H1 (cell line): ENCODE measurements around the gene SPOCK3. TPM values are rescaled to one million over a fixed set of nuclear protein-coding genes. Genes with fewer than 3 reads are reported as not detected.

Experiments
- CTCF ChIA-PET: fragments of 300-600 bp; sonication (Branson Sonifier 250); formaldehyde crosslinking; loops from one replicate; lab custom pipeline; 2021; ENCODE audit not compliant: partially characterized antibody; lab: Charles Lee
- POLR2A ChIA-PET: fragments of 300-600 bp; sonication (Branson Sonifier 250); formaldehyde crosslinking; loops from one replicate; lab custom pipeline; 2021; ENCODE audit warnings: inconsistent platforms; ENCODE audit not compliant: partially characterized antibody; lab: Charles Lee
- DNase-seq, 2 experiments: peaks; one replicate each; pipeline versions ENCODE4 v3.0.0 to v3.0.0-alpha.2; 2010 to 2022; ENCODE audit warnings: low spot score in 2 of 2, low read depth in 1 of 2, mixed read lengths in 1 of 2
- FAIRE-seq: peaks from 2 replicates; lab custom pipeline; 2011; peaks lifted over from hg19 to GRCh38; lab: Jason Lieb, UNC
- H2AFZ ChIP-seq: 2 replicates; pipeline ENCODE4 v1.8.1; 2012; ENCODE audit warnings: low read length, inconsistent platforms
- H2AK5ac ChIP-seq: 2 replicates; pipeline ENCODE4 v1.6.1; 2013; ENCODE audit warnings: low read depth, low read length
- H2BK120ac ChIP-seq: replicated peaks from 2 replicates; pipeline ENCODE3; 2013; ENCODE audit warnings: low read depth, low read length, inconsistent platforms
- H2BK12ac ChIP-seq: 2 replicates; pipeline ENCODE4 v1.6.1; 2013; ENCODE audit warnings: low read depth, low read length
- H2BK15ac ChIP-seq: 2 replicates; pipeline ENCODE4 v1.6.1; 2013; ENCODE audit warnings: low read length
- H2BK20ac ChIP-seq: 2 replicates; pipeline ENCODE4 v1.6.1; 2013; ENCODE audit warnings: low read length
- H2BK5ac ChIP-seq: 2 replicates; pipeline ENCODE4 v1.6.1; 2013; ENCODE audit warnings: low read depth, low read length
- H3K14ac ChIP-seq: 2 replicates; pipeline ENCODE4 v1.6.1; 2013; ENCODE audit warnings: inconsistent platforms; ENCODE audit not compliant: insufficient read length
- H3K18ac ChIP-seq: 2 replicates; pipeline ENCODE4 v1.6.1; 2013; ENCODE audit warnings: low read length; ENCODE audit errors: extremely low read depth
- H3K23ac ChIP-seq: 2 replicates; pipeline ENCODE4 v1.6.1; 2013; ENCODE audit warnings: inconsistent platforms; ENCODE audit not compliant: insufficient read length
- H3K23me2 ChIP-seq: 2 replicates; pipeline ENCODE4 v1.6.1; 2013; ENCODE audit warnings: low read depth, low read length
- H3K27ac ChIP-seq: 2 replicates; pipeline ENCODE4 v1.6.1; 2011; ENCODE audit warnings: low read depth, low read length, inconsistent platforms
- H3K27me3 ChIP-seq, 4 experiments: replicated peaks in 1 of 4; 1 replicate in 1 of 4; 2 replicates in 3 of 4; pipeline versions ENCODE4 v1.6.1 to v1.8.1; 2011 to 2013; ENCODE audit warnings: low read length in 3 of 4, mild to moderate bottlenecking in 3 of 4, inconsistent platforms in 2 of 4, mixed read lengths in 2 of 4, moderate library complexity in 1 of 4; ENCODE audit not compliant: control insufficient read depth in 3 of 4, insufficient read depth in 3 of 4; ENCODE audit errors: extremely low read depth in 1 of 4
- H3K36me3 ChIP-seq, 4 experiments: 2 replicates each; pipeline versions ENCODE4 v1.6.1 to v1.8.1; 2011 to 2013; ENCODE audit warnings: mild to moderate bottlenecking in 4 of 4, low read length in 3 of 4, moderate library complexity in 2 of 4, control low read depth in 1 of 4, inconsistent platforms in 1 of 4; ENCODE audit not compliant: insufficient read depth in 4 of 4, control insufficient read depth in 2 of 4
- H3K4ac ChIP-seq: replicated peaks from 2 replicates; pipeline ENCODE3; 2013; ENCODE audit warnings: low read length, low read depth, mixed read lengths, inconsistent platforms; ENCODE audit not compliant: insufficient read length
- H3K4me1 ChIP-seq, 4 experiments: replicated peaks in 1 of 4; 1 replicate in 1 of 4; 2 replicates in 3 of 4; pipeline versions ENCODE4 v1.6.1 to v1.8.1; 2011 to 2013; ENCODE audit warnings: low read length in 3 of 4, inconsistent platforms in 2 of 4, mixed read lengths in 1 of 4; ENCODE audit not compliant: insufficient read depth in 4 of 4, control insufficient read depth in 3 of 4
- H3K4me2 ChIP-seq, 2 experiments: 2 replicates each; pipeline versions ENCODE4 v1.6.1 to v1.8.1; 2011 to 2013; ENCODE audit warnings: low read depth in 2 of 2, low read length in 2 of 2, control low read depth in 1 of 2, inconsistent platforms in 1 of 2, mild to moderate bottlenecking in 1 of 2; ENCODE audit not compliant: insufficient read depth in 1 of 2
- H3K4me3 ChIP-seq, 4 experiments: fragments of 200-600, 300-600 bp in 1 of 4; sonication (generic), shearing (Covaris generic), sonication (Bioruptor Twin) in 1 of 4; 2 replicates each; pipeline versions ENCODE4 v1.5.1 to v1.8.1; 2011 to 2016; ENCODE audit warnings: low read length in 4 of 4, low read depth in 3 of 4, control low read depth in 2 of 4, inconsistent platforms in 2 of 4, mild to moderate bottlenecking in 2 of 4, mixed read lengths in 1 of 4, moderate library complexity in 1 of 4; ENCODE audit not compliant: insufficient read depth in 2 of 4; ENCODE audit errors: extremely low read depth in 1 of 4
- H3K56ac ChIP-seq: replicated peaks from 2 replicates; pipeline ENCODE3; 2013; ENCODE audit warnings: low read depth, mild to moderate bottlenecking, mixed read lengths, low read length, inconsistent platforms; ENCODE audit not compliant: insufficient read length
- H3K79me1 ChIP-seq: 2 replicates; pipeline ENCODE4 v1.6.1; 2013; ENCODE audit warnings: low read depth, low read length, control low read depth
- H3K79me2 ChIP-seq, 2 experiments: 2 replicates each; pipeline versions ENCODE4 v1.6.1 to v1.8.1; 2012 to 2013; ENCODE audit warnings: low read length in 2 of 2, mild to moderate bottlenecking in 2 of 2, inconsistent platforms in 1 of 2; ENCODE audit not compliant: insufficient read depth in 2 of 2, control insufficient read depth in 1 of 2
- H3K9ac ChIP-seq, 4 experiments: replicated peaks in 1 of 4; 1 replicate in 1 of 4; 2 replicates in 3 of 4; pipeline versions ENCODE4 v1.6.1 to v1.8.1; 2011 to 2013; ENCODE audit warnings: low read depth in 3 of 4, low read length in 3 of 4, control low read depth in 2 of 4, mild to moderate bottlenecking in 2 of 4, moderate library complexity in 2 of 4, inconsistent platforms in 1 of 4; ENCODE audit errors: extremely low read depth in 1 of 4
- H3K9me3 ChIP-seq, 2 experiments: 2 replicates each; pipeline versions ENCODE4 v1.6.1 to v1.8.1; 2012 to 2013; ENCODE audit warnings: mild to moderate bottlenecking in 2 of 2, moderate library complexity in 2 of 2, control low read depth in 1 of 2, inconsistent platforms in 1 of 2, low read depth in 1 of 2, low read length in 1 of 2, mixed read lengths in 1 of 2; ENCODE audit not compliant: insufficient read depth in 2 of 2
- H4K20me1 ChIP-seq, 2 experiments: replicated peaks in 1 of 2; 2 replicates each; pipeline versions ENCODE3 to v1.8.1; 2011 to 2013; ENCODE audit warnings: inconsistent platforms in 2 of 2, low read length in 2 of 2, mild to moderate bottlenecking in 1 of 2; ENCODE audit not compliant: insufficient read depth in 2 of 2, control insufficient read depth in 1 of 2
- H4K5ac ChIP-seq: 2 replicates; pipeline ENCODE4 v1.6.1; 2013; ENCODE audit warnings: low read length, low read depth, mixed read lengths, inconsistent platforms; ENCODE audit not compliant: insufficient read length
- H4K8ac ChIP-seq: 2 replicates; pipeline ENCODE4 v1.8.0; 2013; ENCODE audit warnings: mild to moderate bottlenecking, moderate library complexity, low read length, inconsistent platforms; ENCODE audit not compliant: insufficient read depth; ENCODE audit errors: extremely low read depth
- H4K91ac ChIP-seq: replicated peaks from 2 replicates; pipeline ENCODE3; 2013; ENCODE audit warnings: low read length, mixed read lengths, inconsistent platforms; ENCODE audit not compliant: insufficient read length
- CHD2 ChIP-seq: IDR thresholded peaks from 2 replicates; pipeline ENCODE4 v1.6.1; 2012; ENCODE audit warnings: low read length, improper control_type of control experiment
- EZH2 ChIP-seq: fragments of 200-600 bp; sonication (generic); IDR thresholded peaks from 2 replicates; pipeline ENCODE4 v1.7.1; 2012; ENCODE audit warnings: low read depth, mild to moderate bottlenecking, moderate library complexity, low read length, inconsistent platforms; ENCODE audit not compliant: severe bottlenecking
- RFX5 ChIP-seq: IDR thresholded peaks from 2 replicates; pipeline ENCODE4 v1.6.1; 2011; ENCODE audit warnings: low read depth, low read length, improper control_type of control experiment, borderline replicate concordance
- TEAD4 ChIP-seq: IDR thresholded peaks from 2 replicates; pipeline ENCODE4 v1.6.1; 2012; ENCODE audit warnings: low read depth, low read length, inconsistent platforms, mixed read lengths
- WGBS, 2 experiments: shearing (Covaris generic) in 1 of 2; methylation state at CpG; one replicate each; pipeline versions ENCODE4 v1.1.6 to v1.1.7; 2013 to 2015; ENCODE audit warnings: low lambda C conversion rate in 2 of 2, mixed read lengths in 2 of 2, inconsistent platforms in 1 of 2, low coverage in 1 of 2, missing lambda C conversion rate in 1 of 2; ENCODE audit not compliant: insufficient replicate concordance in 2 of 2, insufficient coverage in 1 of 2, insufficient read length in 1 of 2; ENCODE audit errors: extremely low coverage in 1 of 2, missing lambda C conversion rate in 1 of 2; 5-methylcytosine and 5-hydroxymethylcytosine counted together
- polyA plus RNA-seq, 7 experiments: library from polyadenylated mRNA; depleted of rRNA in 3 of 7; stranded (reverse) in 5 of 7; unstranded in 2 of 7; fragments of >200 nt in 5 of 7; fragments of 200-250 nt in 2 of 7; gene quantifications; 1 replicate in 5 of 7; 2 replicates in 1 of 7; 4 replicates in 1 of 7; pipeline versions ENCODE4 v1.2.1 to v1.2.3, GENCODE V29; 2011 to 2013; ENCODE audit warnings: missing spikeins in 2 of 7, mixed read lengths in 2 of 7
- total RNA-seq: library from RNA; stranded (reverse); fragmentation: NEBNext Ultra II Directional; extraction: Animal tissue kit (Norgen Biotek cat#: 25700); gene quantifications from 2 replicates; pipeline ENCODE4 v1.2.1, GENCODE V29; 2021

The SPOCK3 gene
- total and polyA plus RNA-seq, 2 of the 8 experiments (the other 6 are each of a cell fraction or from before 2014, with no cell fraction given) = 0.14 to 0.60 TPM

DNA sequence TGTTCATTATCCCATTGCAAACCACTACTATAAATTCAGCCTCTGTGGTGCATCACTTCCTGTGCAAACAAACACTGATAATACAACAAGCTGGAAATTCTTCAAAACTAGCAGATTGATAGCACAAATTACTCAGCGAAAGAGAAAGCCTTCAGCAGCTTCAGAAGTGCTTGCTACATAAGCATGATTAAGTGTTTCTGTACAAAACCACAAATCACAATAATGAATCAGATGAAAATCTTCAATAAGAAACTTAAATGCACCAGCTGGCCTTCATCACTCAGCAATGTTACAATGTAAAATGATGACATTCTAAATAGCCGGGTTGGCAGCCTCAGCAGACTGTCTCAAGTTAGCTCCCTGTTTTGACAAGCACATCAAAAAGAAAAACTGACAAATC, 262.2 kb downstream of the SPOCK3 start:
- no peaks in the 10 kb centered on the region for H3K23me2 ChIP-seq
- H3K23ac ChIP-seq = no peak overlapping the region
- no peak overlapping the region for H3K18ac ChIP-seq
- DNase-seq = no peak
- no peaks in the 10 kb centered on the region for H4K20me1 ChIP-seq
- H2AK5ac ChIP-seq = no peak overlapping the region
- H2BK12ac ChIP-seq = no peak overlapping the region
- no peak overlapping the region for H3K4me3 ChIP-seq
- CTCF ChIA-PET = no interaction called here
- H2BK120ac ChIP-seq = no peak overlapping the region
- H3K4me2 ChIP-seq = no peak overlapping the region
- H3K27ac ChIP-seq = no peak overlapping the region
- H3K36me3 ChIP-seq = no peaks in the 10 kb centered on the region
- FAIRE-seq = no peak
- H4K5ac ChIP-seq = no peak overlapping the region
- WGBS, 2 experiments = 93% methylated on average over 2 of the region's 2 CpGs; no CpG with 5 or more reads in 1 of the 2 experiments
- no peak overlapping the region for H2AFZ ChIP-seq
- H3K79me1 ChIP-seq = no peaks in the 10 kb centered on the region
- H3K14ac ChIP-seq = no peak overlapping the region
- POLR2A ChIA-PET = no interaction called here
- no peak overlapping the region for H3K9ac ChIP-seq
- H3K4me1 ChIP-seq = no peaks in the 10 kb centered on the region
- no peaks in the 10 kb centered on the region for H3K27me3 ChIP-seq
- H2BK5ac ChIP-seq = no peak overlapping the region
- no peak overlapping the region for H3K4ac ChIP-seq
- peaks cover 14 to 20% of the 10 kb centered on the region in 2 experiments for H3K9me3 ChIP-seq
- no peak overlapping the region for H4K91ac ChIP-seq
- H4K8ac ChIP-seq = no peak overlapping the region
- H3K79me2 ChIP-seq = no peaks in the 10 kb centered on the region
- no peak overlapping the region for H3K56ac ChIP-seq
- no peak overlapping the region for H2BK15ac ChIP-seq
- H2BK20ac ChIP-seq = no peak overlapping the region
- no peak for TF ChIP-seq EZH2
- TF ChIP-seq RFX5 = no peak
- TF ChIP-seq TEAD4 = no peak
- TF ChIP-seq CHD2 = no peak
